H9 (cell line): Measurements from ENCODE around the gene EPC2. TPM values are rescaled to one million over a fixed set of nuclear protein-coding genes. Genes with fewer than 3 reads are reported as not detected.

Experiments
- DNase-seq: peaks from one replicate; pipeline ENCODE4 v3.0.0-alpha.2; 2017
- H2AFZ ChIP-seq: one replicate; pipeline ENCODE4 v1.6.1; 2013; ENCODE audit warnings: mild to moderate bottlenecking, low read length, control low read depth, moderate library complexity
- H2AK5ac ChIP-seq: 2 replicates; pipeline ENCODE4 v1.6.1; 2013; ENCODE audit warnings: low read length, control low read depth, mixed read lengths; ENCODE audit not compliant: insufficient read length
- H2BK120ac ChIP-seq: one replicate; pipeline ENCODE4 v1.6.1; 2013; ENCODE audit warnings: low read depth, mild to moderate bottlenecking, low read length, control low read depth, inconsistent platforms; ENCODE audit not compliant: poor library complexity, severe bottlenecking
- H2BK12ac ChIP-seq: 2 replicates; pipeline ENCODE4 v1.6.1; 2013; ENCODE audit warnings: low read length, control low read depth, mixed read lengths, low read depth; ENCODE audit not compliant: insufficient read length
- H2BK15ac ChIP-seq: 2 replicates; pipeline ENCODE4 v1.6.1; 2013; ENCODE audit warnings: low read depth, low read length, control low read depth
- H2BK20ac ChIP-seq: one replicate; pipeline ENCODE4 v1.6.1; 2013; ENCODE audit warnings: low read depth, mild to moderate bottlenecking, low read length, control low read depth, inconsistent platforms; ENCODE audit not compliant: poor library complexity, severe bottlenecking
- H2BK5ac ChIP-seq: 2 replicates; pipeline ENCODE4 v1.6.1; 2013; ENCODE audit warnings: low read length, control low read depth, mixed read lengths; ENCODE audit not compliant: insufficient read length
- H3K14ac ChIP-seq: 2 replicates; pipeline ENCODE4 v1.6.1; 2013; ENCODE audit warnings: low read length, control low read depth; ENCODE audit not compliant: insufficient read depth
- H3K18ac ChIP-seq: 2 replicates; pipeline ENCODE4 v1.6.1; 2013; ENCODE audit warnings: low read depth, mild to moderate bottlenecking, mixed read lengths, low read length, control low read depth; ENCODE audit not compliant: insufficient read length
- H3K23ac ChIP-seq: 2 replicates; pipeline ENCODE4 v1.6.1; 2013; ENCODE audit warnings: low read length, control low read depth, mixed read lengths, low read depth; ENCODE audit not compliant: insufficient read length
- H3K23me2 ChIP-seq: 2 replicates; pipeline ENCODE4 v1.6.1; 2013; ENCODE audit warnings: low read depth, mild to moderate bottlenecking, mixed read lengths, low read length, control low read depth; ENCODE audit not compliant: insufficient read length, poor library complexity, severe bottlenecking
- H3K27ac ChIP-seq: 2 replicates; pipeline ENCODE4 v1.5.1; 2013; ENCODE audit warnings: low read length, control low read depth, mixed read lengths, low read depth; ENCODE audit not compliant: insufficient read length
- H3K27me3 ChIP-seq: 2 replicates; pipeline ENCODE4 v1.6.1; 2013; ENCODE audit warnings: low read length, control low read depth, inconsistent platforms; ENCODE audit not compliant: insufficient read depth
- H3K4ac ChIP-seq: 2 replicates; pipeline ENCODE4 v1.6.1; 2013; ENCODE audit warnings: low read depth, mild to moderate bottlenecking, control low read depth, inconsistent platforms, low read length, moderate library complexity
- H3K4me1 ChIP-seq: 2 replicates; pipeline ENCODE4 v1.6.1; 2013; ENCODE audit warnings: low read length, control low read depth, inconsistent platforms; ENCODE audit not compliant: insufficient read depth
- H3K4me2 ChIP-seq: 2 replicates; pipeline ENCODE4 v1.6.1; 2013; ENCODE audit warnings: low read length, control low read depth, mixed read lengths; ENCODE audit not compliant: insufficient read length, insufficient read depth
- H3K56ac ChIP-seq: 2 replicates; pipeline ENCODE4 v1.6.1; 2013; ENCODE audit warnings: low read depth, mild to moderate bottlenecking, mixed read lengths, low read length, control low read depth; ENCODE audit not compliant: insufficient read length
- H3K79me1 ChIP-seq: 2 replicates; pipeline ENCODE4 v1.6.1; 2013; ENCODE audit warnings: low read depth, mild to moderate bottlenecking, moderate library complexity, low read length, control low read depth, inconsistent platforms; ENCODE audit not compliant: insufficient read depth, poor library complexity, severe bottlenecking
- H3K79me2 ChIP-seq: 2 replicates; pipeline ENCODE4 v1.6.1; 2013; ENCODE audit warnings: low read length, control low read depth, inconsistent platforms; ENCODE audit not compliant: insufficient read depth
- H3K9ac ChIP-seq: 2 replicates; pipeline ENCODE4 v1.6.1; 2013; ENCODE audit warnings: low read length, control low read depth, mixed read lengths; ENCODE audit not compliant: insufficient read length; ENCODE audit errors: extremely low read depth
- H3K9me3 ChIP-seq: one replicate; pipeline ENCODE4 v1.6.1; 2013; ENCODE audit warnings: low read depth, low read length, inconsistent platforms; ENCODE audit not compliant: control insufficient read depth
- H3T11ph ChIP-seq: one replicate; pipeline ENCODE4 v1.6.1; 2013; ENCODE audit warnings: mild to moderate bottlenecking, low read length, control low read depth, inconsistent platforms
- H4K20me1 ChIP-seq: one replicate; pipeline ENCODE4 v1.6.1; 2013; ENCODE audit not compliant: control insufficient read depth, insufficient read length, insufficient read depth
- H4K5ac ChIP-seq: 2 replicates; pipeline ENCODE4 v1.6.1; 2013; ENCODE audit warnings: low read depth, mild to moderate bottlenecking, mixed read lengths, low read length, control low read depth; ENCODE audit not compliant: insufficient read length
- H4K8ac ChIP-seq: replicated peaks from 2 replicates; pipeline ENCODE4 v1.6.1; 2013; ENCODE audit warnings: low read length, control low read depth, mixed read lengths, low read depth; ENCODE audit not compliant: insufficient read length
- H4K91ac ChIP-seq: 2 replicates; pipeline ENCODE4 v1.6.1; 2013; ENCODE audit warnings: low read depth, mild to moderate bottlenecking, moderate library complexity, mixed read lengths, low read length, control low read depth; ENCODE audit not compliant: insufficient read length
- H3K27ac Mint-ChIP-seq, 3 experiments: 2 replicates in 2 of 3; 3 replicates in 1 of 3; pipeline ENCODE4 v1.8.0; 2020 to 2021; ENCODE audit warnings: mixed read lengths in 3 of 3, mild to moderate bottlenecking in 1 of 3, moderate library complexity in 1 of 3
- H3K27me3 Mint-ChIP-seq: 2 replicates; pipeline ENCODE4 v1.8.0; 2021; ENCODE audit warnings: low read depth, mild to moderate bottlenecking, moderate library complexity, mixed read lengths
- H3K36me3 Mint-ChIP-seq, 3 experiments: 2 replicates in 2 of 3; 3 replicates in 1 of 3; pipeline ENCODE4 v1.8.0; 2020 to 2021; ENCODE audit warnings: low read depth in 3 of 3, mixed read lengths in 3 of 3; ENCODE audit not compliant: insufficient read depth in 1 of 3
- H3K4me1 Mint-ChIP-seq, 2 experiments: 2 replicates each; pipeline ENCODE4 v1.8.0; 2020; ENCODE audit warnings: mixed read lengths in 2 of 2
- H3K4me3 Mint-ChIP-seq, 2 experiments: 2 replicates in 1 of 2; 3 replicates in 1 of 2; pipeline ENCODE4 v1.8.0; 2020 to 2021; ENCODE audit warnings: mild to moderate bottlenecking in 2 of 2, mixed read lengths in 2 of 2, moderate library complexity in 1 of 2
- H3K9me3 Mint-ChIP-seq, 2 experiments: 2 replicates in 1 of 2; 3 replicates in 1 of 2; pipeline ENCODE4 v1.8.0; 2020; ENCODE audit warnings: mild to moderate bottlenecking in 2 of 2, mixed read lengths in 2 of 2, moderate library complexity in 1 of 2
- CTCF ChIP-seq: fragments of 200-600 bp; sonication (generic); conservative IDR thresholded peaks from 3 replicates; pipeline ENCODE4 v1.8.0; 2021; ENCODE audit warnings: antibody characterized with exemption, mild to moderate bottlenecking
- total RNA-seq: library from RNA; stranded (reverse); gene quantifications from 2 replicates; pipeline ENCODE4 v1.2.1, GENCODE V29; 2021

Gene EPC2
- total RNA-seq, 1 experiment from 2014 or later = 31.3 TPM

GRCh38 chr2:148616662-148617061 lies 27.9 kb upstream of the EPC2 start:
- Histone ChIP-seq H2BK5ac (no peak overlapping the region), H3K4me1 (peaks cover 18% of the 10 kb centered on the region; the same call in 1 of the 2 replicates)
- no peak for TF ChIP-seq CTCF

More at GRCh38 chr2:148616662-148617061, 27.9 kb upstream of the EPC2 start:
- H3K4me2 ChIP-seq = no peak overlapping the region
- H2AK5ac ChIP-seq = no peak overlapping the region
- no peaks in the 10 kb centered on the region for H3K9me3 ChIP-seq
- no peak overlapping the region for H3K9ac ChIP-seq
- no peak for DNase-seq
- H3K18ac ChIP-seq = no peak overlapping the region
- no peak overlapping the region for H2BK20ac ChIP-seq
- H4K91ac ChIP-seq = no peak overlapping the region
- Mint-ChIP-seq H3K9me3 (no peaks in the 10 kb centered on the region), H3K27ac (no peak overlapping the region), H3K4me3 (no peak overlapping the region), H3K27me3 (no peaks in the 10 kb centered on the region), H3K4me1 (peaks cover 24 to 30% of the 10 kb centered on the region in 2 experiments), H3K36me3 (no peaks in the 10 kb centered on the region; a peak in 1 of 7 replicates)
- H2AFZ ChIP-seq = no peak overlapping the region
- H4K5ac ChIP-seq = no peak overlapping the region
- H2BK12ac ChIP-seq = no peak overlapping the region
- no peaks in the 10 kb centered on the region for H3K27me3 ChIP-seq
- H3K23me2 ChIP-seq = no peaks in the 10 kb centered on the region
- H3K14ac ChIP-seq = no peak overlapping the region
- no peak overlapping the region for H3K27ac ChIP-seq
- no peak overlapping the region for H4K8ac ChIP-seq
- no peak overlapping the region for H3T11ph ChIP-seq
- no peak overlapping the region for H3K23ac ChIP-seq
- H3K79me1 ChIP-seq = no peaks in the 10 kb centered on the region
- H3K56ac ChIP-seq = no peak overlapping the region
- no peaks in the 10 kb centered on the region for H4K20me1 ChIP-seq
- no peak overlapping the region for H3K4ac ChIP-seq
- no peak overlapping the region for H2BK120ac ChIP-seq
- no peak overlapping the region for H2BK15ac ChIP-seq
- H3K79me2 ChIP-seq = no peaks in the 10 kb centered on the region
